Activated CD8-positive, alpha-beta memory T cell treated with anti-CD3 and anti-CD28 coated beads for 36 hours (primary cell): ENCODE data around the gene TEPSIN. TPM values are rescaled to one million over a fixed set of nuclear protein-coding genes. Genes with fewer than 3 reads are reported as not detected.

ENCODE experiments used
- CTCF ChIA-PET: fragments of 350-600 bp; sonication (Branson Sonifier 250); formaldehyde crosslinking; loops from one replicate; lab custom pipeline; 2021; ENCODE audit warnings: antibody characterized with exemption; lab: Charles Lee
- POLR2A ChIA-PET: fragments of 350-600 bp; sonication (Branson Sonifier 250); formaldehyde crosslinking; loops from one replicate; lab custom pipeline; 2021; ENCODE audit warnings: antibody characterized with exemption; lab: Charles Lee
- total RNA-seq, 2 experiments: library from RNA; stranded (reverse); gene quantifications; one replicate each; pipeline ENCODE4 v1.2.3, GENCODE V29; 2021

TEPSIN gene
- total RNA-seq, 2 experiments from 2014 or later = 30.2 to 36.0 TPM

- ChIA-PET CTCF (no interaction called here), POLR2A (no interaction called here)
Observed at GRCh38 chr17:81194941-81195901, 43.6 kb downstream of the TEPSIN start.

- ChIA-PET POLR2A (no interaction called here), CTCF (no interaction called here)
Observed at GRCh38 chr17:81194225-81194760, 44.6 kb downstream of the TEPSIN start.

DNA sequence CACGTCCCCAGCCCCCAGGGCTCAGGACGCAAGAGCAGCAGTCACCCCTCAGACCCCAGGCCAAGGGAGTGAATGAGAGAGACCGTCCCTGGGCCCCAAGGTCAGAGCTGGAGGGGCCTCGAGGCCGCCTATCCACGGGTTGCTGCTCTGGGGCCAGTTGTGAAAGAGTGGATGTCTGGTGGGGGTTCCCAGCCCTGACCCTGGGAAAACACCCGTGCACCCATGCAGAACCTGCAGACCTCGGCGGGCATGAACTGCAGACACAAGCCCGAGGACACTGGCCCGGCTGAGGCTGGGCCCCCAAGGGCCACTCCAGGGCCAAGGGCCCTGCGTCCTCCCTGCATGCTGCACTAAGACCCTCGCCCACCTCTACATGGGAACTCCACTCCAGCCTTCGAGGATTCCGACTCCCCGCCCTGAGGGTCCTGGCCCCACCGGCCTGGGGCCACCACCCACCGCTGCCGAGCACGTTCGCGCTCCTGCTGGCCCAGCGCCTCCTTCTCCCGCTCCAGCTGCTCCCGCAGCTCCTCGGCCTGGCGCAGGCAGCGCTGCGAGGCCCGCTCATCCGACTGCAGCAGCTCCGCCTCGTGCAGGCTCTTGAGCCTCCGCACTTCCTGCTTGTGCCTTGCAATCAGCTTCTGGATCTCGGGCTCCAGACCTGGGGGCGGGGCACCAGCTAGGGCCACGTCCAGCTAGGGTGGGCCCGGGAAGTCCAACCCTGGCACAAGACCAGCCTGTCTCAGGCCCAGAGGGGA is 45.2 kb downstream of the TEPSIN start:
- POLR2A ChIA-PET = no interaction called here

DNA sequence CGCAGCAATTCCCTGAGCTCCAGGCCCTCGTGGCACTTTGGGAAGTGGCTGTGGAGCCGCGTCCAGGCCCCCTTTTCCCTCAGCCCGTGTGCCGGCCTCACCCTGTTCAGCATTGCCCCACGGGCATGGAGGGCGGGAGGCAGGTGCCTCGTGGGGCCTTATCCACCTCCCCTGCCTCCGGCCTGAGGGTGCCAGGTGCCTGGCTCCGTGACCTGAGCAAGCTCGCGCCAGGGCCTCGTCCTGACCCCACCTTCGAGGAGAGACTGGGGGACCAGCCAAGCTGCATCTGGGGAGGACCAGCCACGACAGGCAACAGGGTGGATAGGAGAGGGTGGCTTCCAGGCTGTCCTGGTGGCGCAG is 45.8 kb downstream of the TEPSIN start:
- CTCF ChIA-PET = no interaction called here
- POLR2A ChIA-PET = no interaction called here

More for the DNA sequence above, 45.2 kb downstream of the TEPSIN start:
- CTCF ChIA-PET = no interaction called here

- POLR2A ChIA-PET = no interaction called here
Observed at GRCh38 chr17:81192386-81193050, 46.3 kb downstream of the TEPSIN start.

GRCh38 chr17:81191646-81192045 is 47.2 kb downstream of the TEPSIN start:
- POLR2A ChIA-PET = no interaction called here
- CTCF ChIA-PET = no interaction called here

More at GRCh38 chr17:81192386-81193050, 46.3 kb downstream of the TEPSIN start:
- CTCF ChIA-PET = no interaction called here

DNA sequence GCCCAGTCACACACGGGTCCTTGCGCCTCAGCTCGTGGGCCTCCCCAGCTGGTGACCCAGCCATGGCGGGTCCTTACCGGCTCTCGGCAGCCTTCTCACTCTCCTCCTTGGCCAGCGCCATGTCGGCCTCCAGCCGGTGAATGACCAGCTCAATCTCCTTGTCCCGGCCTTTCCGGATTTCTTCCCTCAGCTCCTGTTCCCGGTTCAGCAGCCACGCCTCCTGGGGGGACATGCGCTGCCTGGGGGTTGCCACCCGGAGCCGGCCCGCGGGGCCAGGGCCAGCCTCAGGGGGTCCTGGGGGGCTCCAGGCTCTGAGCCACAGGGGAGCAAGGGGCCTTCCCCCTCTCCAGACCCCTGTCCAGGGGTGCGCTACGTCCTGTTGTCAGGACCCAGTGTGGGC is 47.7 kb downstream of the TEPSIN start:
- POLR2A ChIA-PET = no interaction called here
- CTCF ChIA-PET = no interaction called here

- ChIA-PET POLR2A (no interaction called here), CTCF (no interaction called here)
Observed at GRCh38 chr17:81190591-81190990, 48.3 kb downstream of the TEPSIN start.

DNA sequence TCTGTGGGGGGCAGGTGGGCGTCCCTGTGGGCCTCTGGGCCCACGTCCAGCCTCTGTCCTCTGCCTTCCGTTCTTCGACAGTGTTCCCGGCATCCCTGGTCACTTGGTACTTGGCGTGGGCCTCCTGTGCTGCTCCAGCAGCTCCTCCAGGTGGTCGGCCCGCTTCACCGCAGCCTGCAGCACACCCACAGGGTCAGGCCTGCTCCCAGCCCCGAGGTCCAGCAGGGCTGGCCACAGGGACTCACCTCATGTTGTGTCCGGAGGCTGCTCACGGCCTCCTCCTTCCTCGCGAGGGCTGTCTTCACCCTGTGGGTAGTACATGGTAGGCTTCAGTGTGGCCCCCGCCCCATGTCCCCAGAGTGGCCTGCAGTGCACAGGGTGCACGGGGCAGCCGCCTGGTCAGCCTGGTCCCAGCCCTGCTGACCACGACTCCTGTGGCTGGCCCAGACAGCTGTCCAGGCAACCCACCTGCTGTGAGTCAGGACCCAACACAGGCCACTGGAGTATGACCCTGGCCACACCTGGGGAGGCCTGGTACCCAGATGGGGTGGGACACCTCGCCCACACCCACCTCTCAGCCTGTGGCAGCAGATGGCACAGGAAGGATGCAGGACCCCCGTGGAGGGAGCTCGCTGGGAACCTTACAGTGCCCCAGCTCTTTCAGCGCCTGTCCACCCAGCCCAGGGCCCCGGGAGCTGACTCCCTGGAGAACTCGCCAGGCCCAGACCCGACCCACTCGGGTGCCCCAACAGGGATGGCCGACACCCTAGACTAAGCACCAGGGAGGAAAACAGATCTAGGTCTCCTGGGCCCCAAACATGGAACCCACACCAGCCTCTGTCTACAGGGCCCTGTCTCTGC is 49.0 kb downstream of the TEPSIN start:
- CTCF ChIA-PET = no interaction called here
- POLR2A ChIA-PET = no interaction called here

DNA sequence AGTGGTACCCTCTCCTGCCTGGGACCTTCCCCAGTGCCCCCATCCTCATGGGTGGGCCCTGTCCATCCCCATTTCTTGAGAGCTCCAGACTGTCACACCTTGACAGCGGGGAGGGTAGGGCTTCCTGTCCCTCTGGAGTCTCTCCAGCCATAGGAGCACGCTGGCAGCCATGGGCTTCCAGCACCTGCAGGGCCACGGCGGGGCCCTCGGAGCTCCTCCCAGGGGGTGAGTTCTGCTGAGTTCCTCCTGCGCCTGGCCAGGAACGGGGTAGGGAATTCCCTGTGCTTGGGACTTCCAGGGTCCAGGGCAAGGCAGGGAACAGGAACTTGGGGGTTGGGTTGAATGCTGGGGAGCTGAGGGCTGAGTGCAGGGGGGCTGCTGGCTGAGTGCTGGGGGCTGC is 49.8 kb downstream of the TEPSIN start:
- POLR2A ChIA-PET = no interaction called here
- CTCF ChIA-PET = interaction anchor here (0.6 kb wide), 1 partner anchor 179 kb away, joined by 4 read pairs; no protein-coding TSS in a partner anchor

- CTCF ChIA-PET = no interaction called here
Observed at GRCh38 chr17:81188491-81188840, 50.4 kb downstream of the TEPSIN start.

GRCh38 chr17:81187586-81188490 is 51.0 kb downstream of the TEPSIN start:
- POLR2A ChIA-PET = no interaction called here
- CTCF ChIA-PET = no interaction called here

More at GRCh38 chr17:81188491-81188840, 50.4 kb downstream of the TEPSIN start:
- POLR2A ChIA-PET = no interaction called here

GRCh38 chr17:81187120-81187519 is 51.7 kb downstream of the TEPSIN start:
- ChIA-PET POLR2A (no interaction called here), CTCF (no interaction called here)

- ChIA-PET CTCF (no interaction called here), POLR2A (no interaction called here)
Observed at GRCh38 chr17:81186203-81186602, 52.7 kb downstream of the TEPSIN start.

DNA sequence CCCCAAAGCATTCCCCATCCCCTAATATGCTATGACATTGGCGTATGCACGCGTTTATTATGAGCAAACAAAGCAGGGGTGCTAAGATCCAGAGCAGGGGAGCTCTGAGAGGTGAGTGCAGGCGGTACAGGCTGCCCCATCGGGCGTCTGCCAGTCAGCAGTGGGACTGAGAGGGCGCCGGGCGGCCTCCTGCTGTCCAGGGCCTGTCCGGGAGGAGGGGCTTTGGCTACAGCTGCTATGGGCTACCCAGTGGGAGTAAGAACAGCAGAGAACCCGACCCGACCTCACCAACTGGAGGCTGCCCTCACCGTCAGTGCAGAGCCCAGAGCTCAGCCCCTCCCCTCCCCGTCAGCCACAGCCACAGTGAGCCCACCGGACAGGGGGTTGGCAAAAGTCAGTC is 54.3 kb downstream of the TEPSIN start:
- CTCF ChIA-PET = no interaction called here
- POLR2A ChIA-PET = no interaction called here

- CTCF ChIA-PET = no interaction called here
Observed at GRCh38 chr17:81183807-81184206, 55.0 kb downstream of the TEPSIN start.

GRCh38 chr17:81183316-81183715 is 55.5 kb downstream of the TEPSIN start:
- CTCF ChIA-PET = no interaction called here
- POLR2A ChIA-PET = no interaction called here

More at GRCh38 chr17:81183807-81184206, 55.0 kb downstream of the TEPSIN start:
- POLR2A ChIA-PET = no interaction called here

GRCh38 chr17:81182596-81182995 is 56.3 kb downstream of the TEPSIN start:
- POLR2A ChIA-PET = no interaction called here

More at GRCh38 chr17:81182596-81182995, 56.3 kb downstream of the TEPSIN start:
- CTCF ChIA-PET = no interaction called here
